T47D (cell line): ENCODE measurements around the gene ADGRL1.
"Not testable (repeated sequence)": the region's sequence is repeated elsewhere in the genome, so short reads cannot be mapped to it uniquely, and the experiment has no call there.

Experiments
- DNase-seq, 2 experiments: peaks; one replicate each; pipeline versions ENCODE4 v3.0.0 to v3.0.0-alpha.2; 2011 to 2012; ENCODE audit warnings: low read depth in 1 of 2, low spot score in 1 of 2
- JUND ChIP-seq: IDR thresholded peaks from 2 replicates; pipeline ENCODE4 v1.6.1; 2012; ENCODE audit warnings: low read depth
- in situ Hi-C: cut with HindIII; loops from 2 replicates; pipeline ENCODE4 v1.10.0; 2016; ENCODE audit warnings: low sequenced_read_pairs, low pct_unique_long_range_greater_than_20kb

Gene ADGRL1

GRCh38 chr19:14206737-14207726, 1.1 kb upstream of the ADGRL1 start:
- TF ChIP-seq JUND: peak; percentile 29; the same call in 1 of the 2 replicates
- in situ Hi-C loops: not testable (repeated sequence)
- DNase-seq: peak; percentile 82 to 96

DNA sequence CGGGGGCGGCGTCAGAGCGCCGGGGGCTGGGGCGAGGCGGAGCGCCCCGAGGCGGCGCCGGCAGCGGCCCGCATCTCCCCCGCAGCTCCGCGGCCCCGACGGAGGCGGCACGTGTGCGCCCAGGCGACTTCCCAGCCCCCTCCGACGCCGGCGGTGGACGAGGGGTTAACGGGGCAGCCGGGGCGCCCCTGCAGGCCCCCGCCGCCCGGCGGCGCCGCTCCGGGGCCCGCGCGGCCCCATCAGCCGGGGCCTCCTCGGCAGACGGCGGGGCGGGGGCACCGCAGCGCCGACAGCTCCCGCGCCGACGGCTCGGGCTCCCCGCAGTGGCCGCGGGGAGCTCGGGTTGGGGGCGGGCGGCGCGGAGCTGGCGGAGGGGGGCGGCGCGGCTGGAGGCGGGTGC, 339 bp upstream of the ADGRL1 start:
- in situ Hi-C loops, DNase-seq: not testable (repeated sequence)

DNA sequence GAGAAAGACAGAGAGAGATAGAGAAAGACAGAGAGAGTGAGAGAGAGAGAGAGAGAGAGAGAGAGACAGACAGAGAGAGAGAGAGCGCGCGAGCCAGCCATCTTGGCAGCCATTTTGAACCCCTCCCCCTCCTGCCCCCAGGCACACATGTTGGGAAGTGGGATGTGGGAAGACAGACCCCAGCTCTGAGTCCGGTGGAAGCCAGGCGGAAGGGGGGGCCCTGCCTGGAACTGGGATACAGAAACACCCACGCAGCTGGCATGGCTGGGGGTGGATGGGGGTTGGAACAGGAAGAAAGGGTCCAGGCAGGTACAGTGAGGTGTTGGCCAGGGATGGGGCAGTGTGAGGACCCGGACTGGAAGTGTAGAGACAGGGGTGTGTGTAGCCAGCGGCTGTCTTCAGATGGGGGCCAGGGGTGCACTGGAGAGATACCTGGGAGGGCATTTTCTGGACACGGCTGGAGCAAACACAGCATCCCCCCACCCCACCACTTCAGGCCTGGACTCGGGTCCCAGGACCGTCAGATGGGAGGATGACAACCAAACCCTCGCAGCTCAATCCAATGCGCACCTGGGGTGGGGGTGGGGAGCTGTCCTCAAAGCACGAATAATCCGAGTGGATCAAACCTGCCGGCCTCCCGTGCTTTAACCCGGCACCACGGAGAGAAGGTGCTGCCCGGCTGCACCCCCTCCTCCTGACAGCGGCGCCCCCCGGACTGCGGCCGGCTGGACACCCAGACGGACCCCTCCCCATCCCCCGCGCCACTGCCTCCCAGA, 1.1 kb downstream of the ADGRL1 start:
- in situ Hi-C loops, DNase-seq: not testable (repeated sequence)

GRCh38 chr19:14204219-14204618, 1.8 kb downstream of the ADGRL1 start:
- in situ Hi-C loops, DNase-seq: not testable (repeated sequence)

GRCh38 chr19:14203788-14204187, 2.2 kb downstream of the ADGRL1 start:
- DNase-seq, in situ Hi-C loops: not testable (repeated sequence)

GRCh38 chr19:14203177-14203576, 2.8 kb downstream of the ADGRL1 start:
- no peak for TF ChIP-seq JUND
- in situ Hi-C loops: no loop called here
- DNase-seq: no peak

DNA sequence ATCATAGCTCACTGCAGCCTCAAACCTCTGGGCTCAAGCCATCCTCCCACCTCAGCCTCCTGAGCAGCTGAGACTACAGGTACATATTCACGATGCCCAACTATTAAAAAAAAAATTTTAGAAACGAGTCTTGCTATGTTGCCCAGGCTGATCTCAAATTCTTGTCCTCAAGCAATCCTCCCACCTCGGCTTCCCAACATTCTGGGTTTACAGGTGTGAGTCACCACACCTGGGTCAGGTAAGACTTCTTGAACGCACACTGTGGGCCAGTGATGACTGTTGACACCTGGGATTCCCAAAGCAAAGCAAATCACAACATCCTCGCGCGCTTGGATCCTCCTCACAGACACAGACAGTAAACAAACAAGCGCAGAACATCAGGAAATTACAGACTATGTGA, 4.5 kb downstream of the ADGRL1 start:
- in situ Hi-C loops, DNase-seq: not testable (repeated sequence)

DNA sequence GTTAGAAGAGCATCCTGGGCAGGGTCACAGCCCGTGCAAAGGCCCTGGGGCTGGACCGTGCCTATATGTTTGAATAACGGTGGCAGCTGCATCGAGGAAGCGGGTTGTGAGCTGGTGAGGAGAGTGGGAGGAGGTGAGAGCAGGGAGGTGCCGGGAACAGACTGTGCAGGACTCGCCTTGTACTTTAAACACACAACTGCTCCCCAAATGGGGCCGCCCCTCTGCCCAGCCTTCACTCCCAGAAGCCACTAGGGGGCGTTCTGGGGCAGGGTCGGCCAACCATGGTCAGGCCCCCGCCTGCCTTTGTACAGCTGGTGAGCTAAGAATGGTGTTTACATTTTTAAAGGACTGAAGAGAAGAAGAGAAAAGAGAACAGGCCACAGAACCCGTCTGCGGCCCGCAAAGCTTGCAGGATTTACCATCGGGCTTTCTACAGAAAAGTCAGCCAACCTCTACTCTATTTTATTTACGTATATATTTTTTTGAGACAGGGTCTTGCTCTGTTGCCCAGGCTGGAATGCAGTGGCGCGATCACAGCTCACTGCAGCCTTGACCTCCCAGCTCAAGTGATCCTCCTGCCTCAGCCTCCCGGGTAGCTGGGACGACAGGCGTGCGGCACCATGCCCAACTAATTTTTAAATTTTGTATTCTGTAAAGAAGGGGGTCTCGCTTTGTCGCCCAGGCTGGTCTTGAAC, 5.7 kb downstream of the ADGRL1 start:
- in situ Hi-C loops: not testable (repeated sequence)
- peak in 1 of 2 experiments; percentile 28 for DNase-seq

GRCh38 chr19:14198384-14199376, 7.3 kb downstream of the ADGRL1 start:
- in situ Hi-C loops: no loop called here

DNA sequence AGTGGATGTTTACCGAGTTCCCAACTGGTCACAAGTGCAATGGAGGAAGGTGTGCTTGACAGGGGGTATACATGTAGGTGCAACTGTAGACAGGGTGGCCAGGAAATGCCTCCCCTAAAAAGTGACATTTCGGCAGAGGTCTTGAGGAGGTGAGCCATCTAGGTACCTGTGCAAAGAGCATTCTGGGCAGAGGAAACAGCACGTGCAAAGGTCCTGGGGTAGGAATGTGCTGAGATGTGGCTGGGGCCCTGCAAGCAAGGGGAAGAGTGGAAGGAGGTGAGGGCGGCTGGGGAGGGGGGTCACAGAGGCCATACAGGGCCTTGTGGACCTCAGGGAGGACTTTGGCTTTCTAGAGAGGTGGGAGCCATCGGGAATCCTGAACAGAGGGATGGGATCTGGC, 8.1 kb downstream of the ADGRL1 start:
- no peak for TF ChIP-seq JUND
- in situ Hi-C loops: no loop called here
- no peak for DNase-seq

More at GRCh38 chr19:14198384-14199376, 7.3 kb downstream of the ADGRL1 start:
- DNase-seq: no peak
- no peak for TF ChIP-seq JUND

DNA sequence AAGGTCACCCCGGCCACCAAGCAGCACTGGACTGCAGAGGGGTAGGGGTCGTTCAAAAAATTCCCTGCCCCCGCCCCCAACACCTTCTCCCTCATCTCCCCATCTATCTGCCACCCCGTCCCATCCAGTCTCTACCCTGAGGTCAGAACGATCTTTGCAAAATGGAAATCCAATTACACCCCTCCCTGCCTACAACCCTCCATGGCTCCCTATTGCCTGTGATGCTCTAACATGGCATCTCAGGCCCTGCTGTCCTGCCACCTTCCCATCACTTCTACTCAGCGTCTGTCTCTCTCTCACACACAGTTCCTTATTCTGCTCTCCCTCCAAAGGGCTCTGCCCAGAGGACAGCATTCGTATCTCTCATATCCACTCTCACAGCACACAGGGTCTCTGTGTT, 8.7 kb downstream of the ADGRL1 start:
- in situ Hi-C loops, DNase-seq: not testable (repeated sequence)

DNA sequence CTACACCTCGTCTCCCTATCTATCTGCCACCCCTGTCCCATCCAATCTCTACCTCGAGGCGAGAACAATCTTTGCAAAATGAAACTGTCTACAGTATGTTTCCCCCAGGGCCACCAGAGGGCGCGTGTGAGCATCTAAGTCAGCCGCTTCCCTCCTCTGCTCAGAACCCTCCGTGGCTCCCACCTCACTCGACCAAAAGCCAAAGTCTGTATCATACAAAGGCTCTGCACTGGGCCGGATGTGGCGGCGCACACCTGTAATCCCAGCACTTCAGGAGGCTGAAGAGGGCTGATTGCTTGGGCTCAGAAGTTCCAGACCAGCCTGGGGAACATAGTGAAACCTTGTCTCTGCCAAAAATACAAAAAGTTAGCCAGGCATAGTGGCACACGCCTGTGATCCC, 9.9 kb downstream of the ADGRL1 start:
- peak in 1 of 2 experiments; percentile 43 for DNase-seq
- in situ Hi-C loops: not testable (repeated sequence)

- DNase-seq, in situ Hi-C loops: not testable (repeated sequence)
Measured at GRCh38 chr19:14195216-14195615, 10.8 kb downstream of the ADGRL1 start.
